ENCODE measurements around the gene TPST1. TPM values are rescaled to one million over a fixed set of nuclear protein-coding genes. Genes with fewer than 3 reads are reported as not detected.

TPST1 gene
- total RNA-seq, 1 experiment from 2014 or later, result 29.0 TPM

- Histone ChIP-seq H3K27ac (ENCODE audit: low read length) (peak overlapping the region; percentile 46), H3K4me3 (ENCODE audit: low read depth in 2 of 2, low read length in 2 of 2) (peak overlapping the region; percentile 57 to 80), H3K9me3 (ENCODE audit: control insufficient read depth, insufficient read depth, low read depth, low read length) (no peaks in the 10 kb centered on the region), H3K36me3 (ENCODE audit: control insufficient read depth, insufficient read depth, low read length) (no peaks in the 10 kb centered on the region), H3K4me1 (ENCODE audit: control insufficient read depth, insufficient read depth, low read length) (peaks cover 17% of the 10 kb centered on the region), H3K27me3 (ENCODE audit: control insufficient read depth, insufficient read depth, low read length) (no peaks in the 10 kb centered on the region)
- POLR2A ChIA-PET, result interaction anchor here (0.7 kb wide), 1 partner anchor 8 kb away, joined by 10 read pairs; no protein-coding TSS in a partner anchor
- BruUV-seq (replicated peaks), result no TSS peak
- CTCF ChIA-PET, result interaction anchor here (0.6 to 0.7 kb wide), 2 partner anchors 253 to 468 kb away, joined by 5 to 7 read pairs; no protein-coding TSS in a partner anchor
- TF ChIP-seq TCF7L2 (IDR thresholded peaks at IDR 0.05; ENCODE audit: low read depth, low read length), result no peak
- no peak for TF ChIP-seq SIN3A (IDR thresholded peaks at IDR 0.05; ENCODE audit: borderline replicate concordance, insufficient read depth, low read depth, low read length)
- intact Hi-C loops (cut with micrococcal nuclease; ENCODE audit: unreplicated experiment) (no loop called here), in situ Hi-C loops (cut with HindIII; ENCODE audit: low pct_unique_long_range_greater_than_20kb, low sequenced_read_pairs) (no loop called here)
- DNase-seq (ENCODE audit: low read depth, low spot score) (no peak), ATAC-seq (no peak)
Measured at GRCh38 chr7:66206119-66206933, 1.2 kb downstream of the TPST1 start.

GRCh38 chr7:66206934-66207240 is 1.8 kb downstream of the TPST1 start:
- in situ Hi-C loops (cut with HindIII; ENCODE audit: low pct_unique_long_range_greater_than_20kb, low sequenced_read_pairs), result no loop called here
- DNase-seq (ENCODE audit: low read depth, low spot score) (no peak), ATAC-seq (no peak)
- intact Hi-C loops (cut with micrococcal nuclease; ENCODE audit: unreplicated experiment), result no loop called here
- no peaks in the 10 kb centered on the region for H3K9me3 ChIP-seq (ENCODE audit: control insufficient read depth, insufficient read depth, low read depth, low read length)
- ChIA-PET POLR2A (no interaction called here), CTCF (interaction anchor here (0.6 kb wide), 1 partner anchor 467 kb away, joined by 7 read pairs; no protein-coding TSS in a partner anchor)
- H3K36me3 ChIP-seq (ENCODE audit: control insufficient read depth, insufficient read depth, low read length), result no peaks in the 10 kb centered on the region
- peaks cover 17% of the 10 kb centered on the region for H3K4me1 ChIP-seq (ENCODE audit: control insufficient read depth, insufficient read depth, low read length)
- TF ChIP-seq CTCF (IDR thresholded peaks at IDR 0.05), result no peak
- TF ChIP-seq REST (IDR thresholded peaks at IDR 0.05; ENCODE audit: insufficient read depth in 1 of 2, low read depth in 2 of 2, low read length in 1 of 2), result no peak
- TF ChIP-seq TCF7L2 (IDR thresholded peaks at IDR 0.05; ENCODE audit: low read depth, low read length), result no peak
- TF ChIP-seq SIN3A (IDR thresholded peaks at IDR 0.05; ENCODE audit: borderline replicate concordance, insufficient read depth, low read depth, low read length), result no peak
- no peak for TF ChIP-seq POLR2AphosphoS5 (IDR thresholded peaks at IDR 0.05; ENCODE audit: low read depth, low read length)
- H3K27ac ChIP-seq (ENCODE audit: low read length), result peak overlapping the region; percentile 18; the same call in 1 of the 2 replicates
- H3K4me3 ChIP-seq (ENCODE audit: low read depth in 2 of 2, low read length in 2 of 2), result peak overlapping the region in 1 of 2 experiments; percentile 57; a peak in 2 of 4 replicates
- no peaks in the 10 kb centered on the region for H3K27me3 ChIP-seq (ENCODE audit: control insufficient read depth, insufficient read depth, low read length)
- BruUV-seq (replicated peaks), result no TSS peak

GRCh38 chr7:66207540-66207939 is 2.4 kb downstream of the TPST1 start:
- peaks cover 17% of the 10 kb centered on the region for H3K4me1 ChIP-seq (ENCODE audit: control insufficient read depth, insufficient read depth, low read length)
- no peaks in the 10 kb centered on the region for H3K36me3 ChIP-seq (ENCODE audit: control insufficient read depth, insufficient read depth, low read length)
- ChIA-PET CTCF (interaction anchor here (0.6 kb wide), 1 partner anchor 176 kb away, joined by 11 read pairs; no protein-coding TSS in a partner anchor), POLR2A (no interaction called here)
- no peaks in the 10 kb centered on the region for H3K9me3 ChIP-seq (ENCODE audit: control insufficient read depth, insufficient read depth, low read depth, low read length)
- H3K4me3 ChIP-seq (ENCODE audit: low read depth in 2 of 2, low read length in 2 of 2), result no peak overlapping the region
- no peak for ATAC-seq
- in situ Hi-C loops (cut with HindIII; ENCODE audit: low pct_unique_long_range_greater_than_20kb, low sequenced_read_pairs) (no loop called here), intact Hi-C loops (cut with micrococcal nuclease; ENCODE audit: unreplicated experiment) (no loop called here)
- no peaks in the 10 kb centered on the region for H3K27me3 ChIP-seq (ENCODE audit: control insufficient read depth, insufficient read depth, low read length)
- no peak for DNase-seq (ENCODE audit: low read depth, low spot score)
- TF ChIP-seq CTCF (IDR thresholded peaks at IDR 0.05), result no peak
- TF ChIP-seq REST (IDR thresholded peaks at IDR 0.05; ENCODE audit: insufficient read depth in 1 of 2, low read depth in 2 of 2, low read length in 1 of 2), result no peak
- TF ChIP-seq SIN3A (IDR thresholded peaks at IDR 0.05; ENCODE audit: borderline replicate concordance, insufficient read depth, low read depth, low read length), result no peak
- TF ChIP-seq TCF7L2 (IDR thresholded peaks at IDR 0.05; ENCODE audit: low read depth, low read length), result no peak
- TF ChIP-seq POLR2AphosphoS5 (IDR thresholded peaks at IDR 0.05; ENCODE audit: low read depth, low read length), result no peak
- BruUV-seq (replicated peaks), result no TSS peak
- H3K27ac ChIP-seq (ENCODE audit: low read length), result no peak overlapping the region; the same call in 1 of the 2 replicates
